Measurements from ENCODE around the gene RTN4R.
"Not testable (repeated sequence)": the region's sequence is repeated elsewhere in the genome, so short reads cannot be mapped to it uniquely, and the experiment has no call there.

RTN4R gene

GRCh38 chr22:20285473-20286311 is 17.6 kb upstream of the RTN4R start:
- DNase-seq: peak; percentile 10

- no peak for DNase-seq
Measured at GRCh38 chr22:20284471-20285086, 16.5 kb upstream of the RTN4R start.

GRCh38 chr22:20283674-20284066 is 15.6 kb upstream of the RTN4R start:
- DNase-seq: no peak

- DNase-seq: no peak
Measured at GRCh38 chr22:20282901-20283673, 15.0 kb upstream of the RTN4R start.

GRCh38 chr22:20281891-20282290 is 13.8 kb upstream of the RTN4R start:
- no peak for DNase-seq

- DNase-seq: not testable (repeated sequence)
Measured at GRCh38 chr22:20281473-20281872, 13.4 kb upstream of the RTN4R start.

- no peak for DNase-seq
Measured at GRCh38 chr22:20280866-20281265, 12.7 kb upstream of the RTN4R start.

GRCh38 chr22:20280163-20280562 is 12.0 kb upstream of the RTN4R start:
- not testable (repeated sequence) for DNase-seq

- DNase-seq: no peak
Measured at GRCh38 chr22:20279662-20280134, 11.6 kb upstream of the RTN4R start.

GRCh38 chr22:20278726-20279490 is 10.8 kb upstream of the RTN4R start:
- DNase-seq: not testable (repeated sequence)

GRCh38 chr22:20277936-20278635 is 10.0 kb upstream of the RTN4R start:
- not testable (repeated sequence) for DNase-seq

GRCh38 chr22:20276468-20276867 is 8.3 kb upstream of the RTN4R start:
- DNase-seq: no peak

- DNase-seq: no peak
Measured at GRCh38 chr22:20275836-20276235, 7.7 kb upstream of the RTN4R start.

- not testable (repeated sequence) for DNase-seq
Measured at GRCh38 chr22:20275325-20275724, 7.2 kb upstream of the RTN4R start.

- DNase-seq: not testable (repeated sequence)
Measured at GRCh38 chr22:20274374-20274773, 6.3 kb upstream of the RTN4R start.

GRCh38 chr22:20273758-20274181 is 5.7 kb upstream of the RTN4R start:
- no peak for DNase-seq

GRCh38 chr22:20272700-20273099 is 4.6 kb upstream of the RTN4R start:
- no peak for DNase-seq

- no peak for DNase-seq
Measured at GRCh38 chr22:20272174-20272573, 4.1 kb upstream of the RTN4R start.

GRCh38 chr22:20271114-20271994 is 3.2 kb upstream of the RTN4R start:
- DNase-seq: no peak

GRCh38 chr22:20270190-20271113 is 2.3 kb upstream of the RTN4R start:
- not testable (repeated sequence) for DNase-seq

Data from NCI-H2171 treated with DMSO at 0.1 percent for 48 hours (cell line).